Measurements from ENCODE around the gene C1QTNF8.

Gene C1QTNF8

DNA sequence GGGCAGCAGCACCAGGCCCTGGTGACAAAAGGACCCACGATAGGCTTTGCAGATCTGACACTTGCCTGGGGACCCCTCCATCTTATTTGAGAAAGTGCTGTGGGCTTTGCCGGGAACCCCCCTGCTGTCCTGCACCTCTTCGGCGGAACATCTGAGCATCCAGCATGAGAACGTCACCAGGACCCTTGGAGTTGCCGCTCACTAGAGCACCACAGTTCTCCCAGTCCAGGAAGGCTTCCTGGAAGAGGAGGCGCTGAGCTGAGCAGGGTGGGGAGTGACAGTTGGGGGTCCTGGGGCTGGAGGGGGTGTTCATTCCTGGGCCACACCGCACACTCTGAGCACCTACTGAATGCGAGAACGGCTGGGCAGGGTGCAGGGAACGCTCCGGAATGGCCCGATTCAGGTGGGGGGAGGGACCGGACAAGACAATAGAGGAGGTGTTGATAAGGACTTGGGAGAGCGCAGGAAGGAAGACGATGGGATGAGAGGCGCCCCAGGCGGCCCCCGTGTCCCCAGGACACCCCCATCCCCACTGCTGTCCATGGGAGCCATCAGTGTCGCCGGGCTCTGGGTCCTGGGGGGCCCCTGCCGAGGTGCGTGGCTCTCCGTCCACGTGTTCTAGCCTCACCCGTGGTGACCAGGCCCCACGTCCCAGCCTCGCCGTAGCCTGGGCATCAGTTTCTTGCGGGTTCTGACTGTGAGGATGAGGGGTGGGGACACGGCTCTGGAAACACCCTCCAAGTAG, 32.1 kb upstream of the C1QTNF8 start:
- Histone ChIP-seq H3K27ac (no peak overlapping the region), H3K9ac (no peak overlapping the region), H3K4me1 (peaks cover 19% of the 10 kb centered on the region), H3K4me2 (no peak overlapping the region), H3K36me3 (no peaks in the 10 kb centered on the region), H4K20me1 (0 out of 2 replicates have a peak, but pooled peaks cover 15% of the 10 kb centered on the region), H3K27me3 (peaks cover 7% of the 10 kb centered on the region), H3K4me3 (no peak overlapping the region), H3K9me3 (no peaks in the 10 kb centered on the region)
- no peak for TF ChIP-seq Cebpa-rat (IDR thresholded peaks at IDR 0.05)

DNA sequence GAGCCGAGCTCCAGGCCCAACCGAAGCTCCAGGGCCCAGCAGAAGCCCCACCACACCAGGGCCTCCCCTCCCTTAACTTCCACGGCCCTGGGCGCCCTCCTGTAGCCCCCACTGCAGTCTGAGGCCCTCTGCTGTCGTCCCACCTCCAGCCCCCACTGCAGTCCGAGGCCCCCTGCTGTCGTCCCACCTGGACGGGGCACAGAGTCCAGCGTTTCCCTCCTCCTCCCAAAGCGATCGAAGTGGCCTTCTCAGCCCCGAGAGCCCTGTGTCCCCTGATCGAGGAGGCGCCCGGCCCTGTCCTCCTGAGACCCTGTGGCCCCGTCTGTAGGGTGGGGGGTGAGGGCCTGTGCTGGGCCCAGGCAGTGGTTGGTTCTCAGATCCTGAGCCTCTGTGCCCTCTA, 31.1 kb upstream of the C1QTNF8 start:
- Histone ChIP-seq H4K20me1 (peaks cover 20% of the 10 kb centered on the region; the same call in 1 of the 2 replicates), H3K27ac (no peak overlapping the region), H3K4me1 (peaks cover 12% of the 10 kb centered on the region), H3K9me3 (no peaks in the 10 kb centered on the region), H3K4me2 (no peak overlapping the region), H3K27me3 (peaks cover 6% of the 10 kb centered on the region; the same call in 1 of the 2 replicates), H3K4me3 (no peak overlapping the region), H3K36me3 (no peaks in the 10 kb centered on the region), H3K9ac (no peak overlapping the region)
- no peak for TF ChIP-seq Cebpa-rat (IDR thresholded peaks at IDR 0.05)

DNA sequence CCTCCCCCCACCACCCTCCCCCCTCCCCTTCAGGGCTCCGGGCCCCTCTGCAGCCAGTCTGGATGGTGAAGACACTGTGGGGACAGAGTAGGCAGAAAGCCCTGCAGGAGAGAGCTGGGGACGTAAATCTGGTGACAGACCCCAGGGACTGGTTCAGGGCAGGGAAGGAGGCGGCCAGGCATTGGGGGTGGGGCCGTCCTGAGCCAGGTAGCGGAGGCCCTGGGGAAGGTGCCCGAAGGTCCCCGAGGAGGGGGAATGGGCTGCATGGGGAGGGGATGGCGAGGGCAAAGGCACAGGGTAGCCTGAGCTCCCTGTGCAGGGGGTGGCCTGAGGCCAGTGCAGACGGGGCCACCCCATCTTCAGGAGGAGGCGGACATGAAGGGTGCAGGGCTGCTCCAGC, 30.5 kb upstream of the C1QTNF8 start:
- H4K20me1 ChIP-seq = peaks cover 23% of the 10 kb centered on the region; the same call in 1 of the 2 replicates
- no peaks in the 10 kb centered on the region for H3K36me3 ChIP-seq
- peaks cover 6% of the 10 kb centered on the region; the same call in 1 of the 2 replicates for H3K27me3 ChIP-seq
- no peak overlapping the region for H3K9ac ChIP-seq
- H3K9me3 ChIP-seq = no peaks in the 10 kb centered on the region
- peaks cover 17% of the 10 kb centered on the region for H3K4me1 ChIP-seq
- no peak for TF ChIP-seq Cebpa-rat (IDR thresholded peaks at IDR 0.05)
- no peak overlapping the region for H3K27ac ChIP-seq
- no peak overlapping the region for H3K4me3 ChIP-seq
- H3K4me2 ChIP-seq = no peak overlapping the region

GRCh38 chr16:1126044-1126443, 30.0 kb upstream of the C1QTNF8 start:
- TF ChIP-seq Cebpa-rat (IDR thresholded peaks at IDR 0.05) = no peak
- H3K36me3 ChIP-seq = no peaks in the 10 kb centered on the region

GRCh38 chr16:1125471-1125870, 29.4 kb upstream of the C1QTNF8 start:
- H3K4me2 ChIP-seq = no peak overlapping the region

More at GRCh38 chr16:1126044-1126443, 30.0 kb upstream of the C1QTNF8 start:
- Histone ChIP-seq H3K4me2 (no peak overlapping the region), H3K27ac (no peak overlapping the region), H4K20me1 (peaks cover 28% of the 10 kb centered on the region), H3K4me1 (peaks cover 22% of the 10 kb centered on the region), H3K27me3 (peaks cover 6% of the 10 kb centered on the region; the same call in 1 of the 2 replicates), H3K4me3 (no peak overlapping the region), H3K9ac (no peak overlapping the region), H3K9me3 (no peaks in the 10 kb centered on the region)

DNA sequence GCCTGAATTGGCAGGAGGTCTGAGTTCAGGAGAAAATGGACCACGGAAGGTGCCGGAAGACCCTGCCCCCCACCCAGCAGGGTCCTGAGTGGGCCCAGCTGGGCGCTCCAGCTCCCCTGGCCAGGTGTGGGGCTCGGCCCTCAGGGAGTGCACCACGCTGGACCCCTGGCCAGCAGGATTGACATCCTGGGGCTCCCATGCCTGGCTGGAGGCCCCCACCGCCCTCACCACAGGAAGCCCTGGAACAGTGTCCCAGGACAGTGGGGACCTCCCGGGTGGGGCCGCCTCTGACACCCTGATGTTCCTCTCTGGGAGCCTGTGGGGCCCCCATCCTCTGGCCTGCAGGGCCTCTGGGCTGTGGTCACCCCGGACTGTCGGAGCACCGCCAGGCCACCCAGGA, 28.8 kb upstream of the C1QTNF8 start:
- H3K4me2 ChIP-seq = no peak overlapping the region
- TF ChIP-seq Cebpa-rat (IDR thresholded peaks at IDR 0.05) = no peak
- no peaks in the 10 kb centered on the region for H3K36me3 ChIP-seq
- peaks cover 6% of the 10 kb centered on the region; the same call in 1 of the 2 replicates for H3K27me3 ChIP-seq
- H3K9ac ChIP-seq = no peak overlapping the region
- H3K27ac ChIP-seq = no peak overlapping the region
- H3K4me1 ChIP-seq = peaks cover 29% of the 10 kb centered on the region
- no peaks in the 10 kb centered on the region for H3K9me3 ChIP-seq
- H3K4me3 ChIP-seq = no peak overlapping the region
- H4K20me1 ChIP-seq = peaks cover 41% of the 10 kb centered on the region

More at GRCh38 chr16:1125471-1125870, 29.4 kb upstream of the C1QTNF8 start:
- Histone ChIP-seq H3K9ac (no peak overlapping the region), H3K27me3 (peaks cover 6% of the 10 kb centered on the region; the same call in 1 of the 2 replicates), H3K36me3 (no peaks in the 10 kb centered on the region), H3K4me3 (no peak overlapping the region), H4K20me1 (peaks cover 34% of the 10 kb centered on the region), H3K4me1 (peaks cover 28% of the 10 kb centered on the region), H3K27ac (no peak overlapping the region), H3K9me3 (no peaks in the 10 kb centered on the region)
- no peak for TF ChIP-seq Cebpa-rat (IDR thresholded peaks at IDR 0.05)

DNA sequence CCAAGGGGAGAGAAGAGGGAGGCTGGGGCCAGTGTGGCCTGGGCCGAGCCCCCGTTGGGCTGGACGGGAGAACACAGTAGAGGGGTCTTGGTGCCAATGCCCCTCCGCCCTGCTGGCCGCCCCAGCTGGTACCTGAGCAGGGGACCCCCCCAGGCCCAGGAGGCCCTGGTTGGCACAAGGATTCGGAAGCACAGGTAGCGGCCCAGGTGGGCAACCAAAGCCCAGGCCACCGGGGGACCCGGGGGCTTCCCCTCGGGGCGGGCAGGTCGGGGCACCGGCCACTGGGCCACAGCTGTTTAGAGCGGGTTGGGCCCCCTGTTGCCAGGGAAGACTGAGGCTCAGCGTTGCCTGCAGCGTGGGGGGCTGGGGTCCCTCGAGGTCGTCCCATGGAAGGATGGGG, 28.2 kb upstream of the C1QTNF8 start:
- no peak for TF ChIP-seq Cebpa-rat (IDR thresholded peaks at IDR 0.05)
- Histone ChIP-seq H3K36me3 (no peaks in the 10 kb centered on the region), H3K4me2 (no peak overlapping the region), H3K4me1 (peaks cover 30% of the 10 kb centered on the region), H3K9ac (no peak overlapping the region), H3K4me3 (no peak overlapping the region), H3K9me3 (no peaks in the 10 kb centered on the region), H4K20me1 (peaks cover 46% of the 10 kb centered on the region), H3K27ac (no peak overlapping the region), H3K27me3 (peaks cover 6% of the 10 kb centered on the region; the same call in 1 of the 2 replicates)

- Histone ChIP-seq H3K4me3 (no peak overlapping the region), H3K27me3 (peaks cover 6% of the 10 kb centered on the region; the same call in 1 of the 2 replicates), H3K4me1 (peaks cover 36% of the 10 kb centered on the region), H3K27ac (no peak overlapping the region), H3K36me3 (no peaks in the 10 kb centered on the region), H4K20me1 (peaks cover 46% of the 10 kb centered on the region), H3K4me2 (no peak overlapping the region), H3K9me3 (no peaks in the 10 kb centered on the region), H3K9ac (no peak overlapping the region)
- no peak for TF ChIP-seq Cebpa-rat (IDR thresholded peaks at IDR 0.05)
These were observed 27.6 kb upstream of the C1QTNF8 start for GRCh38 chr16:1123525-1124230.

GRCh38 chr16:1122398-1122765, 26.3 kb upstream of the C1QTNF8 start:
- no peak overlapping the region for H3K4me2 ChIP-seq
- no peak overlapping the region for H3K27ac ChIP-seq
- H3K4me3 ChIP-seq = no peak overlapping the region
- H3K36me3 ChIP-seq = no peaks in the 10 kb centered on the region
- peaks cover 49% of the 10 kb centered on the region for H3K4me1 ChIP-seq
- H4K20me1 ChIP-seq = peaks cover 46% of the 10 kb centered on the region
- no peak for TF ChIP-seq Cebpa-rat (IDR thresholded peaks at IDR 0.05)
- H3K9ac ChIP-seq = no peak overlapping the region
- H3K27me3 ChIP-seq = peaks cover 6% of the 10 kb centered on the region; the same call in 1 of the 2 replicates
- no peaks in the 10 kb centered on the region for H3K9me3 ChIP-seq

Measured in BLaER1 (cell line).